Right cardiac atrium (tissue), 5 donors: ENCODE data around the gene ATP10A. TPM values are rescaled to one million over a fixed set of nuclear protein-coding genes. Genes with fewer than 3 reads are reported as not detected.
A peak's percentile ranks its signal among the peaks of the same experiment; 100 is the strongest.

Experiments used
- ATAC-seq, 2 donors: fragments of 200-7000 bp; cut with Tn5 transposase; one replicate each; pipeline versions ENCODE4 v1.8.0 to v1.9.1; 2020; ENCODE audit warnings: moderate library complexity in 2 of 2, mild to moderate bottlenecking in 1 of 2
- DNase-seq, 3 donors: peaks; one replicate each; pipeline ENCODE4 v3.0.0-alpha.2; 2020
- H3K27ac ChIP-seq: one replicate; pipeline ENCODE4 v1.5.1; 2013; ENCODE audit warnings: mild to moderate bottlenecking, low read length, control low read depth, moderate library complexity
- H3K27me3 ChIP-seq: one replicate; pipeline ENCODE4 v1.6.1; 2013; ENCODE audit not compliant: control insufficient read depth, insufficient read depth
- H3K4me1 ChIP-seq: one replicate; pipeline ENCODE4 v1.6.1; 2013; ENCODE audit warnings: low read length; ENCODE audit not compliant: control insufficient read depth, insufficient read depth
- H3K4me3 ChIP-seq: one replicate; pipeline ENCODE4 v1.5.1; 2013; ENCODE audit warnings: low read length, control low read depth
- H3K9me3 ChIP-seq: one replicate; pipeline ENCODE4 v1.6.1; 2013; ENCODE audit warnings: low read length; ENCODE audit not compliant: control insufficient read depth
- WGBS: extraction: QIAGEN DNeasy Blood & Tissue Kit; methylation state at CpG from one replicate; pipeline ENCODE4 v1.1.7; 2013; 5-methylcytosine and 5-hydroxymethylcytosine counted together
- intact Hi-C, 4 donors: fragments of 100-400 bp; cut with DNase I; formaldehyde crosslinking; loops; one replicate each; pipeline versions ENCODE4 v1.11.0 to v1.14.0; 2022 to 2023
- polyA plus RNA-seq: library from polyadenylated mRNA; stranded (reverse); fragments of 200-250 nt; gene quantifications from one replicate; pipeline ENCODE4 v1.2.3, GENCODE V29; 2013
- total RNA-seq, 4 donors: library from RNA; stranded (reverse); fragmentation: NEBNext Ultra II Directional; extraction: Animal tissue kit (Norgen Biotek cat#: 25700); gene quantifications; one replicate each; pipeline ENCODE4 v1.2.1, GENCODE V29; 2021
- donor health status: healthy with polysubstance abuse.
- donor health status: DM: no; HTN: yes; CAD: no.
- donor health status: DM: no; HTN: no; CAD: no.
- donor health status: DM: no; HTN: yes; CAD: no; lungs with severe emphysema.
- donor health status: DM: yes; HTN: yes; CAD: no.

Gene ATP10A
- total and polyA plus RNA-seq, 5 donors, result 0.95 to 3.0 (median 1.5) TPM

- intact Hi-C loops, result loop anchor here in 2 of 4 donors (5.0 to 10.0 kb wide), 3 partner anchors 180 to 237 kb away; no protein-coding TSS in a partner anchor
- no peaks in the 10 kb centered on the region for H3K4me1 ChIP-seq
- H3K27ac ChIP-seq, result no peak overlapping the region
- DNase-seq, result peak in 1 of 3 donors; percentile 36
- no peaks in the 10 kb centered on the region for H3K9me3 ChIP-seq
- H3K27me3 ChIP-seq, result no peaks in the 10 kb centered on the region
- 93% methylated on average over 19 of the region's 19 CpGs for WGBS
- ATAC-seq, result no peak
- H3K4me3 ChIP-seq, result no peak overlapping the region
Measured at GRCh38 chr15:25694823-25695312, 168.3 kb downstream of the ATP10A start.

- H3K9me3 ChIP-seq, result no peaks in the 10 kb centered on the region
- no peak overlapping the region for H3K4me3 ChIP-seq
- no peaks in the 10 kb centered on the region for H3K27me3 ChIP-seq
- peak in 1 of 3 donors; percentile 7 for DNase-seq
- intact Hi-C loops, result loop anchor here in 2 of 4 donors (5.0 to 10.0 kb wide), 2 partner anchors 179 to 187 kb away; no protein-coding TSS in a partner anchor
- ATAC-seq, result no peak
- H3K4me1 ChIP-seq, result no peaks in the 10 kb centered on the region
- WGBS, result 76% methylated on average over 4 of the region's 4 CpGs
- H3K27ac ChIP-seq, result no peak overlapping the region
Measured at GRCh38 chr15:25694239-25694584, 168.9 kb downstream of the ATP10A start.

- Histone ChIP-seq H3K27me3 (no peaks in the 10 kb centered on the region), H3K4me1 (no peaks in the 10 kb centered on the region), H3K27ac (no peak overlapping the region), H3K4me3 (no peak overlapping the region), H3K9me3 (no peaks in the 10 kb centered on the region)
- peak; percentile 43 to 75 (median 73) for DNase-seq
- ATAC-seq, result peak; percentile 50 to 67
- intact Hi-C loops, result loop anchor here in 2 of 4 donors (5.0 to 10.0 kb wide), 2 partner anchors 179 to 186 kb away; no protein-coding TSS in a partner anchor
- 83% methylated on average over 19 of the region's 19 CpGs for WGBS
Measured at GRCh38 chr15:25693321-25694238, 169.5 kb downstream of the ATP10A start.

GRCh38 chr15:25691544-25692430, 171.3 kb downstream of the ATP10A start:
- H3K4me1 ChIP-seq, result no peaks in the 10 kb centered on the region
- DNase-seq (peak in 1 of 3 donors; percentile 22), ATAC-seq (peak in 1 of 2 donors; percentile 24)
- H3K9me3 ChIP-seq, result no peaks in the 10 kb centered on the region
- H3K4me3 ChIP-seq, result no peak overlapping the region
- WGBS, result 73% methylated on average over 13 of the region's 13 CpGs
- H3K27me3 ChIP-seq, result no peaks in the 10 kb centered on the region
- intact Hi-C loops, result loop anchor here in 2 of 4 donors (5.0 to 10.0 kb wide), 2 partner anchors 177 to 184 kb away; no protein-coding TSS in a partner anchor
- H3K27ac ChIP-seq, result no peak overlapping the region

- ATAC-seq (no peak), DNase-seq (peak in 1 of 3 donors; percentile 19)
- H3K4me3 ChIP-seq, result no peak overlapping the region
- no peaks in the 10 kb centered on the region for H3K4me1 ChIP-seq
- intact Hi-C loops, result loop anchor here in 2 of 4 donors (5.0 to 10.0 kb wide), 2 partner anchors 176 to 184 kb away; no protein-coding TSS in a partner anchor
- 86% methylated on average over 18 of the region's 18 CpGs for WGBS
- no peak overlapping the region for H3K27ac ChIP-seq
- H3K27me3 ChIP-seq, result no peaks in the 10 kb centered on the region
- H3K9me3 ChIP-seq, result no peaks in the 10 kb centered on the region
Measured at GRCh38 chr15:25690673-25691543, 172.2 kb downstream of the ATP10A start.

GRCh38 chr15:25689592-25689991, 173.5 kb downstream of the ATP10A start:
- intact Hi-C loops, result no loop called here
- no peak overlapping the region for H3K27ac ChIP-seq
- 69% methylated on average over 4 of the region's 4 CpGs for WGBS
- ATAC-seq (no peak), DNase-seq (peak in 1 of 3 donors; percentile 27)
- no peaks in the 10 kb centered on the region for H3K4me1 ChIP-seq
- H3K9me3 ChIP-seq, result no peaks in the 10 kb centered on the region
- no peaks in the 10 kb centered on the region for H3K27me3 ChIP-seq
- no peak overlapping the region for H3K4me3 ChIP-seq

GRCh38 chr15:25688166-25688565, 175.0 kb downstream of the ATP10A start:
- intact Hi-C loops, result no loop called here
- DNase-seq, result peak in 1 of 3 donors; percentile 17
- Histone ChIP-seq H3K9me3 (no peaks in the 10 kb centered on the region), H3K27ac (no peak overlapping the region), H3K27me3 (no peaks in the 10 kb centered on the region), H3K4me3 (no peak overlapping the region), H3K4me1 (peaks cover 8% of the 10 kb centered on the region)
- no peak for ATAC-seq
- 92% methylated on average over 9 of the region's 9 CpGs for WGBS

GRCh38 chr15:25687689-25688088, 175.4 kb downstream of the ATP10A start:
- intact Hi-C loops, result no loop called here
- 93% methylated on average over 15 of the region's 15 CpGs for WGBS
- ATAC-seq (no peak), DNase-seq (peak in 1 of 3 donors; percentile 16)
- no peaks in the 10 kb centered on the region for H3K27me3 ChIP-seq
- H3K4me3 ChIP-seq, result no peak overlapping the region
- H3K27ac ChIP-seq, result no peak overlapping the region
- no peaks in the 10 kb centered on the region for H3K9me3 ChIP-seq
- peaks cover 10% of the 10 kb centered on the region for H3K4me1 ChIP-seq

GRCh38 chr15:25687276-25687675, 175.9 kb downstream of the ATP10A start:
- H3K27ac ChIP-seq, result no peak overlapping the region
- H3K9me3 ChIP-seq, result no peaks in the 10 kb centered on the region
- WGBS, result 95% methylated on average over 5 of the region's 5 CpGs
- no peak overlapping the region for H3K4me3 ChIP-seq
- no peaks in the 10 kb centered on the region for H3K27me3 ChIP-seq
- intact Hi-C loops, result no loop called here
- ATAC-seq (no peak), DNase-seq (no peak)
- peaks cover 13% of the 10 kb centered on the region for H3K4me1 ChIP-seq

- H3K4me3 ChIP-seq, result no peak overlapping the region
- no peak for ATAC-seq
- H3K27ac ChIP-seq, result no peak overlapping the region
Measured at GRCh38 chr15:25686780-25687179, 176.3 kb downstream of the ATP10A start.

More at GRCh38 chr15:25686780-25687179, 176.3 kb downstream of the ATP10A start:
- WGBS, result 70% methylated on average over 6 of the region's 6 CpGs
- Histone ChIP-seq H3K4me1 (peaks cover 14% of the 10 kb centered on the region), H3K9me3 (no peaks in the 10 kb centered on the region), H3K27me3 (no peaks in the 10 kb centered on the region)
- intact Hi-C loops, result no loop called here
- DNase-seq, result peak in 1 of 3 donors; percentile 10
